BJ (cell line): ENCODE data around the gene PODXL. TPM values are rescaled to one million over a fixed set of nuclear protein-coding genes. Genes with fewer than 3 reads are reported as not detected.

Experiments
- CTCF ChIA-PET: fragments of 350-600 bp; formaldehyde crosslinking; extraction: SDS; loops from one replicate; lab custom pipeline; 2021; ENCODE audit warnings: antibody characterized with exemption, inconsistent platforms; lab: Yijun Ruan, JAX
- POLR2A ChIA-PET: fragments of 300-600 bp; sonication (Branson Sonifier 250); formaldehyde crosslinking; extraction: SDS; loops from one replicate; lab custom pipeline; 2021; ENCODE audit warnings: antibody characterized with exemption; lab: Charles Lee
- DNase-seq: peaks from one replicate; pipeline ENCODE4 v3.0.0-alpha.2; 2011; ENCODE audit warnings: low read depth
- H3K27me3 ChIP-seq: 2 replicates; pipeline ENCODE4 v1.6.0; 2011; ENCODE audit warnings: low read length; ENCODE audit not compliant: control insufficient read depth, insufficient read depth
- H3K36me3 ChIP-seq: 2 replicates; pipeline ENCODE4 v1.5.1; 2011; ENCODE audit warnings: low read length; ENCODE audit not compliant: control insufficient read depth, insufficient read depth
- H3K4me3 ChIP-seq: 2 replicates; pipeline ENCODE4 v1.5.1; 2011; ENCODE audit warnings: low read depth, mild to moderate bottlenecking, control low read depth, low read length
- CTCF ChIP-seq: IDR thresholded peaks from 2 replicates; pipeline ENCODE4 v1.5.1; 2011; ENCODE audit warnings: low read depth, mild to moderate bottlenecking, control low read depth, inconsistent platforms, low read length, moderate library complexity; ENCODE audit not compliant: insufficient read depth
- polyA plus RNA-seq: library from polyadenylated mRNA; depleted of rRNA; stranded (reverse); fragments of >200 nt; gene quantifications from 2 replicates; pipeline ENCODE4 v1.2.3, GENCODE V29; 2011

The PODXL gene
- polyA plus RNA-seq, 1 experiment: 0.53 TPM

GRCh38 chr7:131529617-131530016, 26.8 kb downstream of the PODXL start:
- no peak for TF ChIP-seq CTCF
- no peak for DNase-seq
- Histone ChIP-seq H3K4me3 (no peak overlapping the region), H3K27me3 (peaks cover 3% of the 10 kb centered on the region; the same call in 1 of the 2 replicates), H3K36me3 (no peaks in the 10 kb centered on the region)
- ChIA-PET POLR2A (no interaction called here), CTCF (no interaction called here)

- ChIA-PET POLR2A (no interaction called here), CTCF (interaction anchor here (1.0 kb wide), 1 partner anchor 21 kb away, joined by 3 read pairs; no protein-coding TSS in a partner anchor)
- H3K27me3 ChIP-seq: peaks cover 3% of the 10 kb centered on the region; the same call in 1 of the 2 replicates
- H3K36me3 ChIP-seq: no peaks in the 10 kb centered on the region
- TF ChIP-seq CTCF: no peak
- DNase-seq: no peak
- H3K4me3 ChIP-seq: no peak overlapping the region
These were observed 27.2 kb downstream of the PODXL start for GRCh38 chr7:131529179-131529578.

- H3K36me3 ChIP-seq: no peaks in the 10 kb centered on the region
- no peak for DNase-seq
- ChIA-PET CTCF (interaction anchor here (0.6 to 1.8 kb wide), 5 partner anchors 12 to 531 kb away, joined by 3 to 4 read pairs (median 3); no protein-coding TSS in a partner anchor), POLR2A (no interaction called here)
- TF ChIP-seq CTCF: no peak
- H3K4me3 ChIP-seq: no peak overlapping the region
- H3K27me3 ChIP-seq: peaks cover 3% of the 10 kb centered on the region; the same call in 1 of the 2 replicates
These were observed 29.0 kb downstream of the PODXL start for GRCh38 chr7:131527456-131527855.

- Histone ChIP-seq H3K36me3 (no peaks in the 10 kb centered on the region), H3K4me3 (no peak overlapping the region), H3K27me3 (peaks cover 3% of the 10 kb centered on the region; the same call in 1 of the 2 replicates)
- TF ChIP-seq CTCF: no peak
- POLR2A ChIA-PET: no interaction called here
- CTCF ChIA-PET: interaction anchor here (0.6 to 1.0 kb wide), 2 partner anchors 13 to 145 kb away, joined by 3 read pairs; no protein-coding TSS in a partner anchor
- no peak for DNase-seq
These were observed 30.6 kb downstream of the PODXL start for GRCh38 chr7:131525820-131526219.

GRCh38 chr7:131524703-131525102, 31.7 kb downstream of the PODXL start:
- Histone ChIP-seq H3K36me3 (no peaks in the 10 kb centered on the region), H3K27me3 (peaks cover 3% of the 10 kb centered on the region; the same call in 1 of the 2 replicates), H3K4me3 (no peak overlapping the region)
- DNase-seq: no peak
- no peak for TF ChIP-seq CTCF
- POLR2A ChIA-PET: no interaction called here
- CTCF ChIA-PET: interaction anchor here (0.9 to 1.0 kb wide), 4 partner anchors 10 to 146 kb away, joined by 3 to 6 read pairs (median 4); no protein-coding TSS in a partner anchor
